IPS-11a (cell line): ENCODE measurements around the gene DDX54.
"Not testable (repeated sequence)": the region's sequence is repeated elsewhere in the genome, so short reads cannot be mapped to it uniquely, and the experiment has no call there.

Source experiments
- H3K4me3 ChIP-seq: one replicate; pipeline ENCODE4 v1.5.1; 2013; ENCODE audit warnings: low read depth, low read length, control low read depth

The DDX54 gene

DNA sequence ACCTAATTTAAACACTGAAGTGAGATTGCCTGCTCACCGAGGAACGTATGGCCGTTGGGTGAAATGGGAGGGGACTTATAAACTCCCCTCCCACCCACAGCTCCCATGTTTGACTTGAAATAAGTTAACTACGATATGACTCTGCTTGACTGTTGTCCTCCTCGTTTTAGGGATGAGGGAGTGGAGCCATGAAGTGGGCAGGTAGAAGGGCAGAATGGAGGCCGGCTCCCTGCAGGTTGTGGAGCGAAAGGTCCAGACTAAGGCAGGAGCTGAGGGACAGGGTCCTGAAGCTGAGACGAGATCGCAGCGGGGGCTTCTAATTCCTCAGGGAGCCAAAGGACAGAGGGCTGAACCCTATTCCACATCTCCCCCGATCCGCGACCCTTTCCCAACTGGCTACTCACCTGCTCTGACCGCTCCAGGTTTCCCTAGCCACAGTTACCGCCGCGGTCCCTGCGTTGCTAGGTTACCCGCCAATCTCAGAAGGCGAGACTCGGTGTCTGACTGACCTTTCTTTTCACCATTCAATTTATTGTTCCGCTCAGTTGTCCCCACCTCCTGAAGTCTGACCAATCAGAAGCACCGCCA lies 35.4 kb upstream of the DDX54 start:
- peak overlapping the region; percentile 82 for H3K4me3 ChIP-seq

GRCh38 chr12:113216027-113216426 lies 30.7 kb upstream of the DDX54 start:
- H3K4me3 ChIP-seq = no peak overlapping the region

GRCh38 chr12:113214895-113215400 lies 29.7 kb upstream of the DDX54 start:
- H3K4me3 ChIP-seq = no peak overlapping the region

DNA sequence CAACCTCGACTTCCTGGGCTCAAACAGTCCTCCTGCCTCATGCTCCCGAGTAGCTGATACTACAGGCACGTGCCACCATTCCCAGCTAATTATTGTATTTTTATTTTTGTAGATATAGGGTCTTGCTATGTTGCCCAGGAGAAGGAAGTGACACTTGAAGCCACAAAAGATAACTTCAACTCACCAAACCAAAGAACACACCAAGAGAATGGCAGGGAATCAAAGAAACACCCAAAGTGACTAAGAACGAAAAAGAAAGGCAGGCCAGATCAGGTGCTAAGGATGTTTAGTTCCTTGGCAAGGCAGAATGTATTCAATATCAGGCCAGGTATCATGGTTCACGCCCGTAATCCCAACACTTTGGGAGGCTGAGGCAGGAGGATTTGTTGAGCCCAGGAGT lies 25.9 kb upstream of the DDX54 start:
- H3K4me3 ChIP-seq = no peak overlapping the region

DNA sequence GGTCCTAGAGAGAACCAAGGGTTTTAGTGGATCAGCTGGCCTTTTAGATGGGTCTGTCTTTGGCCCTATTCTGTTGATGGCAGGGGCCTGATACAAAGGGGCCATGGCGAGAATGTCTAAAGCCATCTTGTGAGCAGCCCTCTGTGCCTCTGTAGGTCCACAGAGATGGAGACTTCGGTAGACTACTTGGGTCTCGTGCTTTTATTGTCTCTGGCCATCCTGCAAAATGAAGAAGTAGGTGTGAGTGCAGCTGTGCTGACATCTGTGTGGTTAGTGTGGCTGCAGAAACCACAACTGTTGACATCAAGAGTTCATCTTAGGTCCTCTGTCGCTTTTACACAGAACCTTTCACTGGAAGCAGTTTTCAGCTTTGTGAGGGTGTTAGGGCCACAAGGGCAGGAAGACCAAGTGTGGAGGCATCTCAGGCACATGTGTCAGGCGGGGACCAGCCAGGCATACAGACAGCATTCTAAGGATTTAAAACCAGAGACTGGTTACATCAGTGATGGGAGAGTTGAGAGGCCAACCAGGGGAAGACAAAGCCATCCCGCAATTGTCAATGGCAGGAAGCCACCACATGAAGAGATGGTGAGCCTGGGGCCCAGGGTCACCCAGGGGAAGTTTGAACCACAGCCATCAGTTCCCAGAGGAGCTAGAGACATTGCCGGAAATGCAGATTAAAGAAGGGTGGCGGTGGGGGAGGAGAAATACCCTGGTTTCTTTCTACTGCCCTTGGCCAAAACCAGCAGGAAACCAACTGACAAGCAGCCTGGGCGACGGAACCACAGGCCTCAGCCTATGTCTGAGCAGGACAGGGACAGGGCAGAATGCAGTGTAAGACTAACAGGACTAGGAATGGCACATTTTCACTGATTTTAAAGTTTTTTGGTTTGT lies 23.0 kb upstream of the DDX54 start:
- H3K4me3 ChIP-seq = no peak overlapping the region

- no peak overlapping the region for H3K4me3 ChIP-seq
These were observed 22.3 kb upstream of the DDX54 start for GRCh38 chr12:113207613-113208040.

- H3K4me3 ChIP-seq = not testable (repeated sequence)
These were observed 21.5 kb upstream of the DDX54 start for GRCh38 chr12:113206802-113207201.

- H3K4me3 ChIP-seq = no peak overlapping the region
These were observed 19.5 kb upstream of the DDX54 start for GRCh38 chr12:113204804-113205203.

GRCh38 chr12:113203852-113204760 lies 18.8 kb upstream of the DDX54 start:
- no peak overlapping the region for H3K4me3 ChIP-seq

DNA sequence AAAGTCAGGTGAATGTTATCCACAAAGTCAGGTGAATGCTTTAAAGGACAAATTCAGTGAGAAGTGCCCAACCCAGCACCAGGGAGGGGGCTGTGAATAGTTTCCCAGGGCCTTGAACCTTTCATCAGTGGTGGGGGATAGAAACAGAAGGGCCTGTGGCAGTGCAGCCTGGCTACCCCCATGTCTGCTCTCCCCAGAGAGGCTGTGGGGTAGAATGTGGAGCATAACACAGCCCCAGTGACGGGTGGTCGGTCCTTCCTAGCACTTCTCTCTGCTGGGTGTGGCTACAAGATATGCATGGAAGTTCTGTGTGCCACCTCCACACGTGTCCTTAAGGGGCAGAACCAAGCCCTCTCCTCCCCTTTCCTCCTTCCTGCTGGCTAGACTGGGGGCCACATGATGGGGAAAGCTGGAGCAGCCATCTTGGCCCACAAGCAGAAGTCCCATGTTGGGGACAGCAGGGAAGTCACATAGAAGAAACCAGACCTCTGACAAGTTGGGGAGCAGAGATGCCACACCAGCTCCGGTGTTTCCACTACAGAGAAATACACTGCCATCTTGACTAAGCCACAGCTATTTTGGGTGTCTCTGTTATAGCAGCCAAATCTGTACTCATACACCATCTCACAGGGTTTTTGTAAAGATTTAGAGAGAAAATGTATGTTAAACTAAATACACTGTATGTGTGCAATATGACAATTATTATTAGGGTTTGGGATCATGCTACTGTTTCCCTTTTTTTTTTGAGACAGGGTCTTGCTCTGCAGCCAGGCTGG lies 17.2 kb upstream of the DDX54 start:
- no peak overlapping the region for H3K4me3 ChIP-seq

- no peak overlapping the region for H3K4me3 ChIP-seq
These were observed 16.2 kb upstream of the DDX54 start for GRCh38 chr12:113201187-113202177.

- no peak overlapping the region for H3K4me3 ChIP-seq
These were observed 14.9 kb upstream of the DDX54 start for GRCh38 chr12:113200021-113200797.

- H3K4me3 ChIP-seq = no peak overlapping the region
These were observed 13.0 kb upstream of the DDX54 start for GRCh38 chr12:113198296-113198695.

DNA sequence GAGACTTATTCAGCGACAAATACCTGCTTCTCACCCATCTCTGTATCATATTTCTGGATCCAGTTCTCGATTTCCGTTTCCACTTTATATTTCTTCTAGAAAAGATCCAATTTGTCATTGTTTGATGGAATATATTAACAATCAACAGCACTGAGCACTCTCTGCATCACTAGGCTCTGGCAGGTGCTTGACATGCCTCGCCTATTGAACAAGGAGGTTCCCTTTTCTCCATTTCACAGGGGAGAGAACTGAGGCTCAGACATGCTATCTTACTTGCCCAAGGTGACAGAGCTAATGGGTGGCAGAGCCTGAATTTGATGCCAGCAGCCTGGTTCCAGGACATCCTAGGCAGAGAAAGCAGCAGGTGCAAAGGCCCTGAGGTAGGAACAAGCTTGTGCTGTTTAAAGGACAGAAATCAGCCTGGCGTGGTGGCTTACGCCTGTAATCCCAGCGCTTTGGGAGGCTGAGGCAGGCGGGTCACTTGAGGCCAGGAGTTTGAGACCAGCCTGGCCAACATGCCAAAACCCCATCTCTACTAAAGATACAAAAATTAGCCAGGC lies 12.3 kb upstream of the DDX54 start:
- no peak overlapping the region for H3K4me3 ChIP-seq

GRCh38 chr12:113196990-113197389 lies 11.7 kb upstream of the DDX54 start:
- no peak overlapping the region for H3K4me3 ChIP-seq

- no peak overlapping the region for H3K4me3 ChIP-seq
These were observed 11.3 kb upstream of the DDX54 start for GRCh38 chr12:113196582-113196981.

GRCh38 chr12:113195598-113195997 lies 10.3 kb upstream of the DDX54 start:
- H3K4me3 ChIP-seq = no peak overlapping the region

- no peak overlapping the region for H3K4me3 ChIP-seq
These were observed 9.7 kb upstream of the DDX54 start for GRCh38 chr12:113194971-113195391.
